Cardiac fibroblast (primary cell): ENCODE measurements around the gene TSTD1.
"Not testable (repeated sequence)": the region's sequence is repeated elsewhere in the genome, so short reads cannot be mapped to it uniquely, and the experiment has no call there.

Experiments
- DNase-seq, 2 donors: peaks; one replicate each; pipeline versions ENCODE4 v3.0.0 to v3.0.0-alpha.2; 2010; ENCODE audit warnings: low read depth in 2 of 2
- H3K4me3 ChIP-seq, 2 donors: replicated peaks in 1 of 2; 1 replicate in 1 of 2; 2 replicates in 1 of 2; pipeline ENCODE4 v1.5.1; 2011; ENCODE audit warnings: low read depth in 2 of 2, low read length in 2 of 2, mild to moderate bottlenecking in 2 of 2, moderate library complexity in 1 of 2
- CTCF ChIP-seq: IDR thresholded peaks from one replicate; pipeline ENCODE4 v1.5.1; 2011; ENCODE audit warnings: low read depth, mild to moderate bottlenecking, low read length, inconsistent platforms

TSTD1 gene

DNA sequence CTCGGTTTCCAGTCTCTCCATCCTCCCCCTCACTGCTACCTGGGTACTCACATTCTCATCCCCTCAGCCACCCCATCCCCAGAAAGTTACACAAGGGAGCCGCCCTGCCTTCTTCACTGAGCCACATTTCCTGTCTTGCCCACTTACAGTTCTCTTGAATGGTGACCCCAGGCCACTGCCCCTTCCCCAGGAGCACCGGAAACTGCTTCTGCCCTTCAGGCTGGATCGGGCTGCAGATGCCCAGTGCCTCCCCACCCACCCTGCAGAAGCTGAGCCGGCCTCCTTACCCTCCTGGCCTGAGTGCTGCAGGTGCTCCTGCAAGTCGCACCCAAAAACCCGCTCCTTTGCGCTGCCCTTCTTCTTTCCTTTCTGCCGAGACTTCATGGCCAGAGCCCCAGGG lies 30.5 kb upstream of the TSTD1 start:
- TF ChIP-seq CTCF = no peak
- no peak for DNase-seq
- H3K4me3 ChIP-seq = no peak overlapping the region

- no peak for TF ChIP-seq CTCF
- H3K4me3 ChIP-seq = no peak overlapping the region
- DNase-seq = no peak
These were observed 29.8 kb upstream of the TSTD1 start for GRCh38 chr1:161068306-161069234.

- no peak for DNase-seq
- TF ChIP-seq CTCF = no peak
- H3K4me3 ChIP-seq = no peak overlapping the region
These were observed 27.9 kb upstream of the TSTD1 start for GRCh38 chr1:161066694-161067093.

- not testable (repeated sequence) for DNase-seq, H3K4me3 ChIP-seq
These were observed 26.9 kb upstream of the TSTD1 start for GRCh38 chr1:161065681-161066080.

- not testable (repeated sequence) for H3K4me3 ChIP-seq, DNase-seq
These were observed 25.2 kb upstream of the TSTD1 start for GRCh38 chr1:161063936-161064335.

DNA sequence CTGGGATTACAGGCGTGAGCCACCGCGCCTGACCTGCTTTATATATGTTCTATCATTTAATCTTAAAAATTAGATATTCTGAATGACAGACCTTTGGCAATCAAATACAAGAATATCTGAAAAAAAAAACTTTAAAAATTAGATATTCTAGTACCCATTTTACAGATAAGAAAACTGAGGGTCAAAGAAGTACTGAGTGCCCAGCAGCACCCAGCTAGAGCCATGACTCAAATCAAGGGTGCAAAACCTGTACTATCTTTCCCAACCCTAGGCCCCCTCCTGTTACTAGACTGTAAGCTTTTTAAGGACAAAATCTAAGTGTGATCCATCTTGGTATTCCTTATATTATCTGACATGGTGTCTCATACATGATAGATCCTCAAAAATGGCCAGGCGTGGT lies 22.7 kb upstream of the TSTD1 start:
- no peak for TF ChIP-seq CTCF
- no peak overlapping the region for H3K4me3 ChIP-seq
- no peak for DNase-seq

GRCh38 chr1:161059293-161059692 lies 20.5 kb upstream of the TSTD1 start:
- no peak overlapping the region for H3K4me3 ChIP-seq
- no peak for DNase-seq
- no peak for TF ChIP-seq CTCF

GRCh38 chr1:161054805-161055204 lies 16.0 kb upstream of the TSTD1 start:
- no peak for TF ChIP-seq CTCF
- DNase-seq = no peak
- H3K4me3 ChIP-seq = no peak overlapping the region
